DLD1 (cell line): ENCODE data around the gene CMIP.
"Not testable (repeated sequence)": the region's sequence is repeated elsewhere in the genome, so short reads cannot be mapped to it uniquely, and the experiment has no call there.

Experiments
- in situ Hi-C: cut with HindIII; loops from 2 replicates; pipeline ENCODE4 v1.10.0; 2017; ENCODE audit warnings: low sequenced_read_pairs

Gene CMIP

GRCh38 chr16:81419806-81420205 is 24.8 kb upstream of the CMIP start:
- in situ Hi-C loops = no loop called here

DNA sequence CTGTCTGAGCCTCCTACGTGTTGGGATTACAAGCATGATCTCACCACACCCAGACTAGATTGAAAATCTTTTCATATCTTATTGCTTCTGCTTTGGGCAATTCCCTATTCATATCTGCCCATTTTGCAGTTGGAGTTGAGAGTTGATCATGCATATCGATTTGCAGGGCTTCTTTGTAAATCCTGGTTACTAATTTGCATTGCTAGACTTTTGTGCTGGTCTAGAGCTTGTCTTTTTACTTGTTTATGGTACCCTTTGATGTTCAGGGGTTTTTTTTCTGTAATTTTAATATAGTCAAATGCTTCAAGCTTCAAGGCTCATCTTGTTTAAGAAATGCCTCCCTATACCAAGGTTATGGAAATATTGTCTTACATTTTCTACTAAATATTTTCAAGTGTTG is 23.5 kb upstream of the CMIP start:
- in situ Hi-C loops = no loop called here

GRCh38 chr16:81421536-81421935 is 23.1 kb upstream of the CMIP start:
- in situ Hi-C loops = no loop called here

DNA sequence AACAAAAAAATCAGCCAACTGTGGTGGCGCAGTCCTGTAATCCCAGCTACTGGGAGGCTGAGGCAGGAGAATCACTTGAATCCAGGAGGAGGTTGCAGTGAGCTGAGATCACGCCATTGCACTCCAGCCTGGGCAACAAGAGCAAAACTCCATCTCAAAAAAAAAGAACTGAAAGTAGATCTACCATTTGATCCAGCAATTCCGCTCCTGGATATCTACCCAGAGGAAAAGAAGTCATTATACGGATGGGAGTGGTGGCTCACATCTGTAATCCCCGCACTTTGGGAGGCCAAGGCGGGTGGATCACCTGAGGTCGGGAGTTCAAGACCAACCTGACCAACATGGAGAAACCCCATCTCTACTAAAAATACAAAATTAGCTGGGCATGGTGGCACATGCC is 22.5 kb upstream of the CMIP start:
- in situ Hi-C loops = not testable (repeated sequence)

DNA sequence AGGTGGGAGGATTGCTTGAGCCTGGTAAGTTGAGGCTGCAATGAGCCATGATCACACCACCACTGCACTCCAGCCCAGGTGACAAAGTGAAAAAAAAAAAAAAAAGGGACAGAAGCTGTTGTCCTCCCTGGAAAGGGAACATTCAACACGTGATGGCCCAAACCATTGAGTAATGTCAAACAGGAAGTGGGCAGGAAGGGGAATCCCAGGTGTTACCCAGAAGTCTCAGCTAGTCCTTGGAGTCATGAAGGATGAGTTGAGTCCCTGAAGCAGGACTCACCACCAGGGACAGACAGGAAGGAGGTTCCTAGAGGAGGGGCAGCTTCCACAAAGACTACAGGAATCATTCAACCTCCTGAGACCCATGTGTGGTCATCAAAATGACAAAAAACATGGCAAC is 19.8 kb upstream of the CMIP start:
- in situ Hi-C loops = no loop called here

GRCh38 chr16:81427219-81427618 is 17.4 kb upstream of the CMIP start:
- in situ Hi-C loops = no loop called here

DNA sequence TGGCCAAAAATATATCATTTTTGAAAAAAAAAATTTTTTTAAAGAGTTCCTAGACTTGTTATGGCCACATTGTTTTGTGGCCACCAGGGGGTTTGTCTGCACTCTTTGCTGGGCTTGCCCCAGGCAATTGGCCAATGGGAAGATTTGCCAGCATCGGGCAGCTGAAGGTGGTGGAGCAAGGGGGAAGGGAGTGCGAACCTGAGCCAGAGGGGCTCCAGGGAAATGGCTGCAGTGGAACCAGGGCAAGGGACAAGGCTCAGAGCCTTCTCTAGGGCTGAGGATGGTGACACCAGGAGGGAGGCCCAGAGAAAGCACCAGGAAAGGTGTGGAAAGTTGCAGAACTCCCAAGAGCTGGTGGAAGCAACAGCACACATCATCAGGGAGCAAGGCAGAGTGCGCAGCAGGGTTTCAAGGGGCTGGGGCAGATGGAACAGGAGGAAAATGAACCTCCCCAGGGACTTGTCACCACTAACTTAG is 15.5 kb upstream of the CMIP start:
- in situ Hi-C loops = no loop called here

DNA sequence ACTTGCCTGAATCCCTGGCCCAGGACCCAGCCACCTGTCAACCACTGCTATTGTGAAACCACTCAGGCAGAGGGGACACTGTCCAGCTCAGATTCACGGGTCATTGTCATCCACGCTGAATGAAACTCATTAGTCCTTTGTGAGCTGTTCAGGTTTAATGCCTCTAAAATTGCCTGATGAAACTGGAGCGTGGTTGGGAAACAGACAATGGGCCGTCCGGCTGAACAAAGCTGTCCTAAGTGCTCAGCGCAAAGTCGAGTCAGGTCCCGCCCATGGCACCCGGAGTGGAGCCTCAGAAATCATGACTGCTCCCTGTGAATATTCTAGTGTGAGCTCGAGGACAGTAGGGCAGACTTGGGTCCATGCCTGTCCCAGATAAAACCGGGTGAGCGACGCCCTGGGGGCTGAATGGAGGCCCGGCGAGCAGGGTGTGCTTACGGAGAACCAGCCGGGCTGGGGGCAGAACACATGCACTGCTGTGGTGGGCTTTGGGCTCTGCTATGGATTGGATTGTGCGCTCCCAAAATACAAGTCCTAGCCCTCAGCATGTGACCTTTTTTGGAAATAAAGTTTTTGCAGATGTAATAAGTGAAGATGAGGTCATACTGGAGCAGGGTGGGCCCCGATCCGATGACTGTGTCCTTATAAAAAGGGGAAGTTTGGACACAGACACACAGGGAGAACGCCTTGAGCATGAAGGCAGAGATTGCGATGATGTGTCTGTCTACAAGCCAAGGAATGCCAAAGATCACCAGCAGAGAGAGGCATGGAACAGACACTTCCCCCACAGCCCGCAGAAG is 12.9 kb upstream of the CMIP start:
- in situ Hi-C loops = no loop called here

DNA sequence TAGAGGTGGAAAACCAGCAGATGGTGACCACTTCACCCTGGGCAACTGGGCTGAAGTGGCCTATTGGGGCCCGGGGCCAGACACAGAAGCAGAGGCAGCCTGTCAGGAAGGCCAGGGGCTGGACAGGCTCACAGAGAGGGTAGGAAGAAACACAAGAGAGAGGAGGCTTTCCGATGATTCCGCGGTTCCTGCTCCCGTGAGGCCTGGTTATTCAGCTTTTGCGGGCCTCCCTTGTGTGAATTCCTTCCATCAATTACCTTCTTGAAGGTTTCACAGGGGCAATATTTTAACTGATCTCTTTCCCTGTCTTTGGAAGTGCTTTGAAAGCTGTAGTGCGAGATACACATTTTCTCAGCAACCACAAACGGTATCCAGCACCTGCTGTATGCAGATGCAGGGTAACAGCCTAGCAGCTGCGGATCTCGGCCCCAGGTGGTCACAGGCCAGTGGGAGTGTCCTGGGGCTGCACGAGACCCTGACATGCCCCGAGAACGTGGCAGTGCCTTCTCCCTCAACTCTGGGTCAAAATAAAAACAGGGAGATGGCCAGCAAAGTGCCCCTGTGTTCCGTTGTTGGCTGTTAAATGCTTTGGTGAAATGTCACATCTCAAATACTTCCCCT is 11.6 kb upstream of the CMIP start:
- in situ Hi-C loops = no loop called here

GRCh38 chr16:81435103-81435502 is 9.5 kb upstream of the CMIP start:
- in situ Hi-C loops = no loop called here

DNA sequence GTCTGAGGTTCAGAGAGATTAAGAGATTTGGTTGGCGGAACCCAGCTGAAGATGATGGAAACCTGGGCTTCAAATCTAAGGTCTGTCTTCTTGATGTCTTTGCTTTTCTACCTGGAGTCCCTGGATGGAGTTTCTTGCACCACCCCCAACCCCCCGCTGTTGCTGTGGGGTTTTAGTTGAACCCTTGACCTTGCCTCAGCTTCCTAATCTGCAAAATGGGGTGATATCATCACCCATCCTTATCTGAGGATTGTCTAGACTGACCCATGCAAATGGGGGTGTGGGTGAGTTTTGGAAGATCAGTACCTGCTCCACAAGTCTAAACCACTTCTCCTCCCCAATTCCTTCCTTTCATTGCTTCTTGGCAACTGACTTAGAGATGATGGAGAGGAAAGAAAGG is 9.0 kb upstream of the CMIP start:
- in situ Hi-C loops = no loop called here

DNA sequence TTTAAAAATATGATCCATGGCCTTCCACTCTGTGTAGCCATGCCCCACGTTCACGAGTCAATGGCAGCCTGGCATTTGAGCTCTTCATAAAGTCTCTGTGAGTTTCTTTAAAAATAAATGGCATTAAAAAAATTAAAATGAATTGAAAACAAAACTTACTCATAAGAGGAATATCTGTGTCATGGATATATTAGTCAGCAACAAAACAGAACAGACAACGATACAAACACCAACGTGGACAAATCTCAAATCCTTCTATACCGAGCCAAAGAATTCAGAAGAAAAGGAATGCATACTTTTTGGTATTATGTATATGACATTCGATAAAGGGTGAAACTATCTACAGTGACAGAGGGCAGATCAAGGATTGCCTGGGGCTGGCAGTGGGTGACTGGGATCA is 8.2 kb upstream of the CMIP start:
- in situ Hi-C loops = no loop called here

- in situ Hi-C loops = no loop called here
Measured at GRCh38 chr16:81437865-81438264, 6.7 kb upstream of the CMIP start.

GRCh38 chr16:81440888-81441761 is 3.5 kb upstream of the CMIP start:
- in situ Hi-C loops = no loop called here

DNA sequence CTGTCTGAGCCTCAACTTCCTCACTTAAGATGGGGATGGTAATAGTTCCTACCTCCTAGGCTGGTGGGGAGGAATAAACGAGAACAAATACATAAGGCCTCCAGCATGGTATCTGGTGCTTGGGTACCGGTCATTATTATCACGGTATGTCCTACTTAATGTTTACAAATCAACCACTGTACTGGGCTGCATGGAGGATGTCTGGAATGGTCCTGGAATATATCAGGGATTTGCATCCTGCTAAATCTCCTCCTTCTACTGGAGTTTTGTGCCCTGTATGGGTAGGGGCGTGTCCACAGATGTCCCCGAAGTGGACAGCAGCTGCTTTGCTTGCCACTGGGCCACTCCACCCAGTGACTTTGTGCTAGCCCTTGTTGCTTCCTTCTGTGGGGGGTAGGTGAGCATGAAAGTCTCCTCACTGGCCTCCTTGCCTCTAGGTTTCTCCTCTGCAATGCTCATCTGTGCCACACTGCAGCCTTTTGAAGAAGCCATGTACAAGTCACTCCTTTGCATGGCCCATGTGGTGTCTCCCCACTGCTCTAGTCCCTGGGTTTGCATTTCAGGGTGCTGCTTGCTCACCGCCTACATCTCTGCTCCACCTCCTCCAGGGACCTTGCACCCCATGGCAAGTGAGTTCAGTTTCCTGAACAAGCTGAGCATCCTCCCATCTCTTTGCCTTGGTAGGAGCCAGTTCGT is 2.2 kb upstream of the CMIP start:
- in situ Hi-C loops = no loop called here

DNA sequence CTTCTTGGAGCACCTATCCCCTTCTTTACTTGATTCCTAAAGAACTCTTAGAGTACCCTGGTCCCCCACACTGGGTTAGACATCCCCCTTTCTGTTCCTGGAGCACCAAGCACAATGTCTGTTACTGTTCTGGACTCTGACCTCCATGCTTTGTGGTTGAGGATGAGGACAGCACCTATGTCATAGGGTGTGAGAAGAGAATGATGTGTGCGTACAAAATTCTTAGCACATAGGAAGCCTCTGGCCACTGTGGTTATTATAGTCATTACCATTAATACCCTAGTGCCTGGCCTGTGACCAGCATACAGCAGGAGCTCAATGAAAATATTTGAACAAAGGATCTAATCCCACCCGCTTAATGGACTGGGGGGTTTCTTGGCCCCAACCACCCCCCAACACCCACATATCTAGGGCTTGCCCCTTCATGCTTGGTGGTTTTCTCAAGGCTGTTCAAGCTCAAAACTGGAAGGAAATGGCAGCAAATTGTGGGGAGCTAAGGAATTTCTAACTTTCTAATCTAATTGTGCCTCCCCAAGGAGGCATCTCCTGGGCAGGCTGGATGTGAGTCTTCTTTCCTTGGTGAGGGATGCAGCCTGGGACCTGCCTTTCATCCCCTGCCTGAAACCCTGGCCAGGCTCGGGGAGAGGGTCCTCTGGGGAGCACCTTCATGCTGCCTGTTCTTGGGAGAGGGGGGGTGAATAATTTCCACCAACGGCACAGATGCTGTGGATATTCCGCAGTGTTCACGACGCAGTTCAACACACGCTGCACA is 1.5 kb upstream of the CMIP start:
- in situ Hi-C loops = no loop called here

- in situ Hi-C loops = no loop called here
Measured at GRCh38 chr16:81443688-81444447, 740 bp upstream of the CMIP start.

- in situ Hi-C loops = no loop called here
Measured at GRCh38 chr16:81445143-81445961, 744 bp downstream of the CMIP start.
